Keratinocyte (primary cell): ENCODE data around the gene FGGY. TPM values are rescaled to one million over a fixed set of nuclear protein-coding genes. Genes with fewer than 3 reads are reported as not detected.
"Not testable (repeated sequence)": the region's sequence is repeated elsewhere in the genome, so short reads cannot be mapped to it uniquely, and the experiment has no call there.

Source experiments
- DNase-seq: peaks from one replicate; pipeline ENCODE4 v3.0.0-alpha.2; 2011; ENCODE audit warnings: low read depth, missing footprints, low spot score
- FAIRE-seq: peaks from 2 replicates; lab custom pipeline; 2011; peaks lifted over from hg19 to GRCh38; lab: Jason Lieb, UNC
- H2AFZ ChIP-seq: 2 replicates; pipeline ENCODE4 v1.6.0; 2012; ENCODE audit warnings: low read length, control low read depth, inconsistent platforms; ENCODE audit not compliant: control insufficient read depth
- H3K27ac ChIP-seq: 2 replicates; pipeline ENCODE4 v1.5.1; 2011; ENCODE audit warnings: low read length; ENCODE audit not compliant: control insufficient read depth, insufficient read depth
- H3K27me3 ChIP-seq: 3 replicates; pipeline ENCODE4 v1.6.0; 2011; ENCODE audit warnings: low read length; ENCODE audit not compliant: control insufficient read depth, insufficient read depth; ENCODE audit errors: extremely low read depth
- H3K36me3 ChIP-seq, 2 experiments: 2 replicates in 1 of 2; 3 replicates in 1 of 2; pipeline ENCODE4 v1.5.1; 2011; ENCODE audit warnings: low read length in 2 of 2, mild to moderate bottlenecking in 1 of 2; ENCODE audit not compliant: control insufficient read depth in 2 of 2, insufficient read depth in 2 of 2; ENCODE audit errors: extremely low read depth in 1 of 2
- H3K4me1 ChIP-seq: 3 replicates; pipeline ENCODE4 v1.5.1; 2011; ENCODE audit warnings: low read length; ENCODE audit not compliant: control insufficient read depth, insufficient read depth; ENCODE audit errors: extremely low read depth
- H3K4me2 ChIP-seq: 3 replicates; pipeline ENCODE4 v1.6.0; 2011; ENCODE audit warnings: low read depth, low read length; ENCODE audit not compliant: control insufficient read depth, insufficient read depth; ENCODE audit errors: extremely low read depth
- H3K4me3 ChIP-seq, 3 experiments: fragments of 200-600 bp in 1 of 3; sonication (generic) in 1 of 3; 2 replicates in 2 of 3; 3 replicates in 1 of 3; pipeline ENCODE4 v1.5.1; 2011 to 2016; ENCODE audit warnings: low read length in 3 of 3, mild to moderate bottlenecking in 3 of 3, control low read depth in 2 of 3, inconsistent platforms in 1 of 3, low read depth in 1 of 3, mixed read lengths in 1 of 3, mixed run types in 1 of 3, moderate library complexity in 1 of 3; ENCODE audit not compliant: control insufficient read depth in 2 of 3, insufficient read depth in 2 of 3; ENCODE audit errors: extremely low read depth in 1 of 3
- H3K79me2 ChIP-seq: 2 replicates; pipeline ENCODE4 v1.6.0; 2012; ENCODE audit warnings: low read length; ENCODE audit not compliant: control insufficient read depth, insufficient read depth
- H3K9ac ChIP-seq: 3 replicates; pipeline ENCODE4 v1.6.0; 2011; ENCODE audit warnings: low read length; ENCODE audit not compliant: control insufficient read depth, insufficient read depth; ENCODE audit errors: extremely low read depth
- H3K9me1 ChIP-seq: 3 replicates; pipeline ENCODE4 v1.6.0; 2011; ENCODE audit warnings: low read length; ENCODE audit not compliant: control insufficient read depth, insufficient read depth; ENCODE audit errors: extremely low read depth
- H3K9me3 ChIP-seq: 2 replicates; pipeline ENCODE4 v1.5.1; 2012; ENCODE audit warnings: low read depth, low read length; ENCODE audit not compliant: control insufficient read depth
- H4K20me1 ChIP-seq: 3 replicates; pipeline ENCODE4 v1.6.0; 2011; ENCODE audit warnings: low read length; ENCODE audit not compliant: control insufficient read depth, insufficient read depth; ENCODE audit errors: extremely low read depth
- EZH2 ChIP-seq: IDR thresholded peaks from one replicate; pipeline ENCODE4 v1.6.1; 2012; ENCODE audit warnings: inconsistent platforms, mild to moderate bottlenecking, low read length, moderate library complexity
- dilution Hi-C: fragments of 300-500 bp; cut with MboI; formaldehyde crosslinking; loops from one replicate; pipeline ENCODE4 v1.7.0; 2020; ENCODE audit warnings: low sequenced_read_pairs; ENCODE audit not compliant: extremely low pct_ligation_motif_present
- polyA plus RNA-seq, 5 experiments: library from polyadenylated mRNA; depleted of rRNA in 3 of 5; stranded (reverse) in 3 of 5; stranded (forward) in 1 of 5; unstranded in 1 of 5; fragments of >200 nt; gene quantifications; 1 replicate in 1 of 5; 2 replicates in 3 of 5; 3 replicates in 1 of 5; pipeline versions ENCODE4 v1.2.1 to v1.2.3, GENCODE V29; 2011 to 2012; ENCODE audit warnings: missing spikeins in 2 of 5, low read depth in 1 of 5, low replicate concordance in 1 of 5
- TF ChIP-seq, protein P1 (sequence below), 3 experiments: IDR thresholded peaks in 1 of 3; conservative IDR thresholded peaks in 1 of 3; optimal IDR thresholded peaks in 1 of 3; 2 replicates in 2 of 3; 3 replicates in 1 of 3; pipeline versions ENCODE3 to v1.5.1; 2011; ENCODE audit warnings: low read length in 3 of 3, mild to moderate bottlenecking in 3 of 3, moderate library complexity in 2 of 3, control low read depth in 1 of 3, inconsistent platforms in 1 of 3; ENCODE audit not compliant: insufficient read depth in 2 of 3; ENCODE audit errors: extremely low read depth in 1 of 3

FGGY gene
- polyA plus RNA-seq, 1 donor (not counting 4 experiments of a cell fraction or from before 2014, with no cell fraction given): 16.6 TPM

DNA sequence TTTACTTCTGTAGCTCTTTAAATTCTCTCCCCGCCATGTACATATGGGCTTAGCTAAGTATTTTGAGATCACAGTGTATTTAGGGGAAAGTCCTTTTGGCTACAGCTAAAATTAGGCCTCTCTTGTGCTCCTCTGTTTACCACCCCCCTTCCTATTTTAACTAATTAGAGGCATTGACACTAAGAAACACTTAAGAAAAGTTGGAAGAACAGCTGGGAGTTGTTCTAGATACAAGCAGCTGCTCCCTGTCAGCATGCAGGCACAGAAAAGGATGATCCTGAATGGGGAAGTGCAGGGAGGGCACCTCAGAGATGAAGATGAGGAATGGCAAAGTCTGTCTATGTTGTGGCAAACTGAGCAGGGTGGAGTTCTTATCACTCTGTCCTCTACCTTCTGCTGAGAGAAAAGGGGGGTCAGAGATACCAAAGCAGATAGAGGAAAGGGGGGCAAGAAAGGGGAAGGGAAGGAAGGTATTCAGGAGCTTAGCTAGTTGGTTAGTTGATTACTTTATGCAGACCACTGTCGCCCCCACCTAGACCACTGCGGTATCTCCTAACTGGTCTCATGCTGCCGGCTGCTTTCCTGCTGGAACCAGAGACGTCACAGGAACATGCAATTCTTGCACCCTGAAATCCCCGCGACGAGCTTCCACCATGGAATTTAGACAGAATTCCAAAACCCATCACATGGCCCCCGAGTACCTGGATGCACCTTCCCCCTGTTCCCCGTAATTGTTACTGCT lies 435.5 kb downstream of the FGGY start:
- Histone ChIP-seq H3K27ac (no peak overlapping the region), H4K20me1 (no peaks in the 10 kb centered on the region), H3K4me3 (no peak overlapping the region), H3K79me2 (no peaks in the 10 kb centered on the region), H3K9ac (no peak overlapping the region), H3K4me2 (no peak overlapping the region), H3K27me3 (no peaks in the 10 kb centered on the region), H2AFZ (no peak overlapping the region), H3K36me3 (peaks cover 0 to 3% of the 10 kb centered on the region in 2 experiments), H3K9me1 (no peaks in the 10 kb centered on the region), H3K9me3 (peaks cover 4% of the 10 kb centered on the region), H3K4me1 (peaks cover 25% of the 10 kb centered on the region)
- no peak for FAIRE-seq
- TF ChIP-seq, protein P1, sequence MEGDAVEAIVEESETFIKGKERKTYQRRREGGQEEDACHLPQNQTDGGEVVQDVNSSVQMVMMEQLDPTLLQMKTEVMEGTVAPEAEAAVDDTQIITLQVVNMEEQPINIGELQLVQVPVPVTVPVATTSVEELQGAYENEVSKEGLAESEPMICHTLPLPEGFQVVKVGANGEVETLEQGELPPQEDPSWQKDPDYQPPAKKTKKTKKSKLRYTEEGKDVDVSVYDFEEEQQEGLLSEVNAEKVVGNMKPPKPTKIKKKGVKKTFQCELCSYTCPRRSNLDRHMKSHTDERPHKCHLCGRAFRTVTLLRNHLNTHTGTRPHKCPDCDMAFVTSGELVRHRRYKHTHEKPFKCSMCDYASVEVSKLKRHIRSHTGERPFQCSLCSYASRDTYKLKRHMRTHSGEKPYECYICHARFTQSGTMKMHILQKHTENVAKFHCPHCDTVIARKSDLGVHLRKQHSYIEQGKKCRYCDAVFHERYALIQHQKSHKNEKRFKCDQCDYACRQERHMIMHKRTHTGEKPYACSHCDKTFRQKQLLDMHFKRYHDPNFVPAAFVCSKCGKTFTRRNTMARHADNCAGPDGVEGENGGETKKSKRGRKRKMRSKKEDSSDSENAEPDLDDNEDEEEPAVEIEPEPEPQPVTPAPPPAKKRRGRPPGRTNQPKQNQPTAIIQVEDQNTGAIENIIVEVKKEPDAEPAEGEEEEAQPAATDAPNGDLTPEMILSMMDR (optimal IDR thresholded peaks at IDR 0.05 in 1 of 3, IDR thresholded peaks at IDR 0.05 in 1 of 3, conservative IDR thresholded peaks at IDR 0.05 in 1 of 3; ENCODE audit: extremely low read depth in 1 of 3, insufficient read depth in 2 of 3, low read length in 3 of 3): no peak
- no peak for TF ChIP-seq EZH2
- dilution Hi-C loops: no loop called here
- DNase-seq: no peak

DNA sequence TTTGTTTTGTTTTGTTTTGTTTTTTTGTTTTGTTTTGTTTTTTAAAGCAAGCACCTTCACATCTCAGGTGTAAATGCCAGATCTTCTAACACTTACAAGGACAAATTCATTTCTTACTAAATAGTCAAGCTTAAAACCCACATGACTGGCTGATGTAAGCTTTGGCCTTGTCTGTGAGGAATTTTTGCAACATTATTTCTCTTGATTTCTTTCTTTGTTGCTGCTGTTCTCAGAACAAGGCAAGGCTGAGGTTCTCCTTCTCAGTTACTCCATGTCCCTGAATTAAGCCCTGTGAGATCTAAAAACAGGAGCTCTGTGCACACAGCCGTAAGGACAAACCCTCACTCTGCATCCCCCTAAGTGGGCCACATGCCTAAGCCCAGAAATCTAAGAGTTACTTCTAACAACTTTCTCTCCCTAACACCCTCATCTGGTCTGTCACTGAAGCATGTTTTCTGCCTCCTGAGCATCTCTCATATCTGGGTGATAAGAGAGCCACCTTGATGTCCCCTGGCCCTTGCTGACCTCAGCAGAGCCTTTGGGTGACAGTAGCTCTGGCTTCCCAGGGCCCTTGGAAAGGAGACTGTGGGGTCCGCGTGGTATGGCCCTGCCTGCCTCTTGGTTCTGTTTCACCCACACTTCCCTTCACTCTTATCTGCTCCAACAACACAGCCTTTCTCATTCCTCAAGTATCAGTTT lies 436.7 kb downstream of the FGGY start:
- FAIRE-seq (no peak), DNase-seq (no peak)
- Histone ChIP-seq H3K79me2 (no peaks in the 10 kb centered on the region), H3K9me1 (no peaks in the 10 kb centered on the region), H3K4me3 (no peak overlapping the region), H3K9me3 (peaks cover 4% of the 10 kb centered on the region), H3K9ac (no peak overlapping the region), H3K4me2 (no peak overlapping the region), H4K20me1 (no peaks in the 10 kb centered on the region), H2AFZ (no peak overlapping the region), H3K36me3 (peaks cover 0 to 3% of the 10 kb centered on the region in 2 experiments), H3K4me1 (peaks cover 25% of the 10 kb centered on the region), H3K27me3 (no peaks in the 10 kb centered on the region), H3K27ac (no peak overlapping the region)
- TF ChIP-seq, protein P1 (optimal IDR thresholded peaks at IDR 0.05 in 1 of 3, IDR thresholded peaks at IDR 0.05 in 1 of 3, conservative IDR thresholded peaks at IDR 0.05 in 1 of 3; ENCODE audit: extremely low read depth in 1 of 3, insufficient read depth in 2 of 3, low read length in 3 of 3): no peak
- TF ChIP-seq EZH2: no peak
- dilution Hi-C loops: no loop called here

DNA sequence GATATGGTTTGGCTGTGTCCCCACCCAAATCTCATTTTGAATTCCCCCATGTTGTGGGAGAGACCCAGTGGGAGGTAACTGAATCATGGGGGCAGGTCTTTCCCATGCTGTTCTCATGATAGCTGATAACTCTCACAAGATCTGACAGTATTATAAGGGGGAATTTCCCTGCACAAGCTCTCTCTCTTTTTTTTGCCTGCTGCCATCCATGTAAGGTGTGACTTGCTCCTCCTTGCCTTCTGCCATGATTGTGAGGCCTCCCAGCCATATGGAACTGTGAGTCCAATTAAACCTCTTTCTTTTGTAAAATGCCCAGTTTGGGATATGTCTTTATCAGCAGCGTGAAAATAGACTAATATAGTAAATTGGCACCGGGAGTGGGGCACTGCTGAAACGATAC lies 439.0 kb downstream of the FGGY start:
- FAIRE-seq, H2AFZ ChIP-seq, H3K4me2 ChIP-seq, H3K27ac ChIP-seq, H3K27me3 ChIP-seq, H3K9me3 ChIP-seq, dilution Hi-C loops, H3K4me3 ChIP-seq, H4K20me1 ChIP-seq, DNase-seq, H3K9ac ChIP-seq, H3K9me1 ChIP-seq, H3K79me2 ChIP-seq, H3K36me3 ChIP-seq: not testable (repeated sequence)
- peaks cover 11% of the 10 kb centered on the region for H3K4me1 ChIP-seq
